MM.1S (cell line): Measurements from ENCODE around the gene SMCO4.

Experiments used
- CTCF ChIP-seq: fragments of 300-600 bp; sonication (generic); IDR thresholded peaks from 2 replicates; pipeline ENCODE4 v1.5.1; 2016; ENCODE audit warnings: antibody characterized with exemption, low read length, mixed read lengths
- EZH2 ChIP-seq: fragments of 300-600 bp; sonication (generic); optimal IDR thresholded peaks from 2 replicates; pipeline ENCODE3; 2017; ENCODE audit warnings: low read depth, mild to moderate bottlenecking, antibody characterized with exemption, low read length, mixed read lengths
- EZH2phosphoT487 ChIP-seq: fragments of 300-600 bp; sonication (generic); IDR thresholded peaks from 2 replicates; pipeline ENCODE4 v1.6.1; 2018; ENCODE audit warnings: antibody characterized with exemption, low read length

GRCh38 chr11:93464927-93465540, 78.2 kb downstream of the SMCO4 start:
- no peak for TF ChIP-seq EZH2
- no peak for TF ChIP-seq CTCF
- no peak for TF ChIP-seq EZH2phosphoT487
